ENCODE measurements around the gene LRRC47. TPM values are rescaled to one million over a fixed set of nuclear protein-coding genes. Genes with fewer than 3 reads are reported as not detected.

Gene LRRC47
- polyA plus RNA-seq, 1 donor from 2014 or later, result 59.2 TPM

DNA sequence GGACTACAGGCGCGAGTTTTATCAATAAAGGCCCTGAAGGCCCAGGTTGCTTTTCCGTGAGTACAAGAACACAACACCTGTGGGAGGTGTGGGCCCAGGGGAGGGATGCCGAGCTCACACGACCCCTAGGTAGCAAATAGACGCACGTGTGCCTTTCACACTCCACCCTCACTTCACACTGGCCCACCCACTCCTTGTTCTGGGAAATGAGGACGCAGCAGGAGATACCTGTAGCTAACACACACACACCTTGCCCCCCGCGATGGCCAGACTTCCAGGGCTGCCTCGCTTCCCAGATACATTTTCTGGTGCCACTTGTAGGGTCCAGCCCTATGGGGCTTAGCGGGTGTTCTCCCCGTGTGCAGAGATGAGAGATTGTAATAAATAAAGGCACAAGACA lies 48.4 kb downstream of the LRRC47 start:
- H3K9ac ChIP-seq (ENCODE audit: low read length), result peak overlapping the region; percentile 75
- no peaks in the 10 kb centered on the region for H3K9me2 ChIP-seq (ENCODE audit: insufficient read depth, low read length)
- TF ChIP-seq TAF1 (IDR thresholded peaks at IDR 0.05; ENCODE audit: low read depth) (no peak), MXI1 (conservative IDR thresholded peaks at IDR 0.05; ENCODE audit: poor library complexity, severe bottlenecking) (no peak), RAD21 (conservative IDR thresholded peaks at IDR 0.05) (no peak), EZH2 (IDR thresholded peaks at IDR 0.05; ENCODE audit: borderline replicate concordance, insufficient read depth, low read length, poor library complexity, severe bottlenecking) (no peak), SMC3 (conservative IDR thresholded peaks at IDR 0.05; ENCODE audit: poor library complexity) (no peak), POLR2AphosphoS5 (IDR thresholded peaks at IDR 0.05) (no peak), EP300 (conservative IDR thresholded peaks at IDR 0.05; ENCODE audit: poor library complexity, severe bottlenecking) (no peak)
- TF ChIP-seq, protein P1, sequence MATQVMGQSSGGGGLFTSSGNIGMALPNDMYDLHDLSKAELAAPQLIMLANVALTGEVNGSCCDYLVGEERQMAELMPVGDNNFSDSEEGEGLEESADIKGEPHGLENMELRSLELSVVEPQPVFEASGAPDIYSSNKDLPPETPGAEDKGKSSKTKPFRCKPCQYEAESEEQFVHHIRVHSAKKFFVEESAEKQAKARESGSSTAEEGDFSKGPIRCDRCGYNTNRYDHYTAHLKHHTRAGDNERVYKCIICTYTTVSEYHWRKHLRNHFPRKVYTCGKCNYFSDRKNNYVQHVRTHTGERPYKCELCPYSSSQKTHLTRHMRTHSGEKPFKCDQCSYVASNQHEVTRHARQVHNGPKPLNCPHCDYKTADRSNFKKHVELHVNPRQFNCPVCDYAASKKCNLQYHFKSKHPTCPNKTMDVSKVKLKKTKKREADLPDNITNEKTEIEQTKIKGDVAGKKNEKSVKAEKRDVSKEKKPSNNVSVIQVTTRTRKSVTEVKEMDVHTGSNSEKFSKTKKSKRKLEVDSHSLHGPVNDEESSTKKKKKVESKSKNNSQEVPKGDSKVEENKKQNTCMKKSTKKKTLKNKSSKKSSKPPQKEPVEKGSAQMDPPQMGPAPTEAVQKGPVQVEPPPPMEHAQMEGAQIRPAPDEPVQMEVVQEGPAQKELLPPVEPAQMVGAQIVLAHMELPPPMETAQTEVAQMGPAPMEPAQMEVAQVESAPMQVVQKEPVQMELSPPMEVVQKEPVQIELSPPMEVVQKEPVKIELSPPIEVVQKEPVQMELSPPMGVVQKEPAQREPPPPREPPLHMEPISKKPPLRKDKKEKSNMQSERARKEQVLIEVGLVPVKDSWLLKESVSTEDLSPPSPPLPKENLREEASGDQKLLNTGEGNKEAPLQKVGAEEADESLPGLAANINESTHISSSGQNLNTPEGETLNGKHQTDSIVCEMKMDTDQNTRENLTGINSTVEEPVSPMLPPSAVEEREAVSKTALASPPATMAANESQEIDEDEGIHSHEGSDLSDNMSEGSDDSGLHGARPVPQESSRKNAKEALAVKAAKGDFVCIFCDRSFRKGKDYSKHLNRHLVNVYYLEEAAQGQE (IDR thresholded peaks at IDR 0.05; ENCODE audit: borderline replicate concordance), result no peak
- TF ChIP-seq, protein P2, sequence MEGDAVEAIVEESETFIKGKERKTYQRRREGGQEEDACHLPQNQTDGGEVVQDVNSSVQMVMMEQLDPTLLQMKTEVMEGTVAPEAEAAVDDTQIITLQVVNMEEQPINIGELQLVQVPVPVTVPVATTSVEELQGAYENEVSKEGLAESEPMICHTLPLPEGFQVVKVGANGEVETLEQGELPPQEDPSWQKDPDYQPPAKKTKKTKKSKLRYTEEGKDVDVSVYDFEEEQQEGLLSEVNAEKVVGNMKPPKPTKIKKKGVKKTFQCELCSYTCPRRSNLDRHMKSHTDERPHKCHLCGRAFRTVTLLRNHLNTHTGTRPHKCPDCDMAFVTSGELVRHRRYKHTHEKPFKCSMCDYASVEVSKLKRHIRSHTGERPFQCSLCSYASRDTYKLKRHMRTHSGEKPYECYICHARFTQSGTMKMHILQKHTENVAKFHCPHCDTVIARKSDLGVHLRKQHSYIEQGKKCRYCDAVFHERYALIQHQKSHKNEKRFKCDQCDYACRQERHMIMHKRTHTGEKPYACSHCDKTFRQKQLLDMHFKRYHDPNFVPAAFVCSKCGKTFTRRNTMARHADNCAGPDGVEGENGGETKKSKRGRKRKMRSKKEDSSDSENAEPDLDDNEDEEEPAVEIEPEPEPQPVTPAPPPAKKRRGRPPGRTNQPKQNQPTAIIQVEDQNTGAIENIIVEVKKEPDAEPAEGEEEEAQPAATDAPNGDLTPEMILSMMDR (IDR thresholded peaks at IDR 0.05; ENCODE audit: poor library complexity, severe bottlenecking), result no peak
- no peaks in the 10 kb centered on the region for H3K9me3 ChIP-seq (ENCODE audit: low read length)
- H3K4me3 ChIP-seq (ENCODE audit: low read length), result peak overlapping the region; percentile 91
- H3F3A ChIP-seq (ENCODE audit: insufficient read depth, low read length, poor library complexity, severe bottlenecking), result no peaks in the 10 kb centered on the region
- no peaks in the 10 kb centered on the region for H3K27me3 ChIP-seq (ENCODE audit: insufficient read depth, low read depth, low read length)
- H3K79me2 ChIP-seq (replicated peaks; ENCODE audit: insufficient read depth, low read length), result peaks cover 5% of the 10 kb centered on the region
- no peaks in the 10 kb centered on the region for H3K36me3 ChIP-seq (ENCODE audit: insufficient read depth, low read length)
- H3K4me2 ChIP-seq (ENCODE audit: low read length), result no peak overlapping the region
- no peak overlapping the region for H3K27ac ChIP-seq (ENCODE audit: low read length)
- H4K20me1 ChIP-seq (ENCODE audit: insufficient read depth), result no peaks in the 10 kb centered on the region
- H2AFZ ChIP-seq (ENCODE audit: low read depth, low read length), result peak overlapping the region; percentile 36

DNA sequence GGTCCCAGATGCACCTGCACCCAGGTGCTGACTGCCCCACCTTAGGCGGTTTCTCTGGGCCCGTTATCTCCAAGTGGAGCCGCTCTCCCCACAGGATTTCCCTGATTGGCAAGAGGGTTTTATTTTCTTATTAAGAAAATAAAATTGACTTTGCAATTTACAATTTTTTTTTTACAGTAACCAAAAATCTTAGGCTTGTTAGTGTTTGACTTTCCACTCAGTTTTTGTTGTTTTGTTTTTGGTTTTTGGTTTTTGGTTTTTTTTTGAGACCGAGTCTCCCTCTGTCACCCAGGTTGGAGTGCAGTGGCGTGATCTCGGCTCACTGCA lies 48.8 kb downstream of the LRRC47 start:
- peak overlapping the region; percentile 75 for H3K9ac ChIP-seq (ENCODE audit: low read length)
- H3K27me3 ChIP-seq (ENCODE audit: insufficient read depth, low read depth, low read length), result no peaks in the 10 kb centered on the region
- H3K36me3 ChIP-seq (ENCODE audit: insufficient read depth, low read length), result no peaks in the 10 kb centered on the region
- H3K79me2 ChIP-seq (replicated peaks; ENCODE audit: insufficient read depth, low read length), result peaks cover 5% of the 10 kb centered on the region
- no peak for TF ChIP-seq POLR2AphosphoS5 (IDR thresholded peaks at IDR 0.05)
- no peak for TF ChIP-seq TAF1 (IDR thresholded peaks at IDR 0.05; ENCODE audit: low read depth)
- no peak for TF ChIP-seq EZH2 (IDR thresholded peaks at IDR 0.05; ENCODE audit: borderline replicate concordance, insufficient read depth, low read length, poor library complexity, severe bottlenecking)
- TF ChIP-seq RAD21 (conservative IDR thresholded peaks at IDR 0.05), result no peak
- TF ChIP-seq, protein P1 (IDR thresholded peaks at IDR 0.05; ENCODE audit: borderline replicate concordance), result no peak
- peak overlapping the region; percentile 91 for H3K4me3 ChIP-seq (ENCODE audit: low read length)
- no peaks in the 10 kb centered on the region for H4K20me1 ChIP-seq (ENCODE audit: insufficient read depth)
- no peaks in the 10 kb centered on the region for H3K9me3 ChIP-seq (ENCODE audit: low read length)
- H3F3A ChIP-seq (ENCODE audit: insufficient read depth, low read length, poor library complexity, severe bottlenecking), result no peaks in the 10 kb centered on the region
- H2AFZ ChIP-seq (ENCODE audit: low read depth, low read length), result peak overlapping the region; percentile 36
- H3K9me2 ChIP-seq (ENCODE audit: insufficient read depth, low read length), result no peaks in the 10 kb centered on the region
- H3K27ac ChIP-seq (ENCODE audit: low read length), result no peak overlapping the region
- H3K4me2 ChIP-seq (ENCODE audit: low read length), result no peak overlapping the region

Data from neural cell (in vitro differentiated cells).